ENCODE data around the gene ZNF385C.

ZNF385C gene

DNA sequence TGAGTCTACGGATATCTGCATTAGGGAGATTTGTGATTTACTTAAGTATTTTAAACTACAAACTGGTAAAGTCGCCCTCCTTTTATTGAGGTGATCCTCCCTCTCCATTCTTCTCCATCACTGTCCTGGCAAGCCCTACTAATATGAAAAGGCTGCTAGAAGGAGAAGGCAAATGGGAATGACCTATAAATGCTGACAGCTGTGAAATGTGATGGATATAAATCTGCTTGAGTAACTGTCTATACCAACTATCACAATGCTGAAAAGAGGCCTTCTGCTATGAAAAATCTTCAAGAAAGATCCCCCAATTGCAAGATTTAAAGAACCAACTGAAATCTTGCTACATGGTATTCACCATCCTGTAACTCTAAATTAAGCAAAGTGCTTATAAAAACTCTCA lies 96.5 kb downstream of the ZNF385C start:
- H3K9ac ChIP-seq (ENCODE audit: low read depth, low read length), result no peak overlapping the region
- H3K27me3 ChIP-seq (ENCODE audit: insufficient read depth, low read length), result no peaks in the 10 kb centered on the region
- H3K36me3 ChIP-seq (ENCODE audit: insufficient read depth, low read depth, low read length), result peaks cover 71% of the 10 kb centered on the region
- no peaks in the 10 kb centered on the region for H3K9me3 ChIP-seq (ENCODE audit: insufficient read depth, low read depth, low read length)
- no peak overlapping the region for H3K27ac ChIP-seq (ENCODE audit: low read length)
- no peak overlapping the region for H3K4me3 ChIP-seq (ENCODE audit: low read length)
- H3K4me1 ChIP-seq (ENCODE audit: insufficient read depth, low read length), result no peaks in the 10 kb centered on the region

DNA sequence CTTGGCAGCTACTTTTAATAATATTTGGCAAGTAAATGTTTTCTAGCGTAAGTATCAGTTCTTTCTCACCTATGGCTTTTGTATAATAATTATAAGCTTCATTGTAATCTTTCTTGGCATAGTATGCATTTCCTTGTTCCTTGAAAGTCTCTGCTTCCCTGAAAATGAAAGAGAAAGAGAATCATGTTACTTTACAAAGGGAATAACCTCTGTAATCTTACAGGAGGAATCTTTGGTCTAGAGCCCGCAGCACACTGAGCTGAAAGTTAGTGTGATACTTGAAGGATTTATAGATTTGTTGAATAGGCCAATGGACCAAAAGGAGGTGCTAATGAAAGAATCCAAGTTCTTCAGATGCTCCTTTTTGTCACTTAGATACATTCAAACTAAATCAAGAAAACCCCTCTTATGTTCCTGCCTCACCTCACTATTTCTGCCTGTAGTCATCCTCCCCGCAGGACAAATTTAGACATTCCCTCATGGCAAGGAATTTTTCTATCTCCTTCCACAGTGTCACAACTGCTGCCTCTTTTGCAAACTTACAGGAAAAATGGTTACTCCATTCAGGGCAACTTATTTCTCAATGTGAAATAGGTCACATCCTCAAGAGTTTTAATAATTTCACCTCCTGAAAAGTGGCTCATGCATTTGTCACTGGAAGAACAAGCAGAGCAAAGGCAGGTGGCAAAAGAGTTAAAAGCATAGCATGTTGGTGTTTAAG lies 97.7 kb downstream of the ZNF385C start:
- no peaks in the 10 kb centered on the region for H3K4me1 ChIP-seq (ENCODE audit: insufficient read depth, low read length)
- H3K27ac ChIP-seq (ENCODE audit: low read length), result no peak overlapping the region
- no peak overlapping the region for H3K9ac ChIP-seq (ENCODE audit: low read depth, low read length)
- H3K36me3 ChIP-seq (ENCODE audit: insufficient read depth, low read depth, low read length), result peaks cover 82% of the 10 kb centered on the region
- no peaks in the 10 kb centered on the region for H3K27me3 ChIP-seq (ENCODE audit: insufficient read depth, low read length)
- H3K4me3 ChIP-seq (ENCODE audit: low read length), result no peak overlapping the region
- no peaks in the 10 kb centered on the region for H3K9me3 ChIP-seq (ENCODE audit: insufficient read depth, low read depth, low read length)

DNA sequence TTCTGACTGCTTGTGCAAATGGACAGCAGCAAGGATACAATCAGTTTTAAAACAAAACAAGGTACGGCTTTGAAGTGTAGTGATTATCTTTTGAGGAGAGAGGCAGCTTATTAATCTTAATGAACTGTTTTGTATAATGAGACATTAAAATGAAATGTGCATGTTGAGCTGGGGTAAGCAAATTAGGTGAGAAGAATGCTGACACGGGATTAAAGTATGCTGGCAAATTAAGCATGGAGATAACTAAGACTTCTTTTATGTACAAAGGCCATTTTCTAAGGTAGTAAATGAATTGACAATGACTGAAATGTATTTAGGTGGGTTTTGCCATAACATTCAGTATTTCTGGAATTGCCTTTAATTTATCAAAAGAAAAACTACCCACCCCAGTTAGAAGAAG lies 99.8 kb downstream of the ZNF385C start:
- Histone ChIP-seq H3K9me3 (ENCODE audit: insufficient read depth, low read depth, low read length) (no peaks in the 10 kb centered on the region), H3K36me3 (ENCODE audit: insufficient read depth, low read depth, low read length) (peaks cover 91% of the 10 kb centered on the region), H3K27me3 (ENCODE audit: insufficient read depth, low read length) (no peaks in the 10 kb centered on the region), H3K4me1 (ENCODE audit: insufficient read depth, low read length) (no peaks in the 10 kb centered on the region), H3K9ac (ENCODE audit: low read depth, low read length) (no peak overlapping the region), H3K27ac (ENCODE audit: low read length) (no peak overlapping the region), H3K4me3 (ENCODE audit: low read length) (no peak overlapping the region)

DNA sequence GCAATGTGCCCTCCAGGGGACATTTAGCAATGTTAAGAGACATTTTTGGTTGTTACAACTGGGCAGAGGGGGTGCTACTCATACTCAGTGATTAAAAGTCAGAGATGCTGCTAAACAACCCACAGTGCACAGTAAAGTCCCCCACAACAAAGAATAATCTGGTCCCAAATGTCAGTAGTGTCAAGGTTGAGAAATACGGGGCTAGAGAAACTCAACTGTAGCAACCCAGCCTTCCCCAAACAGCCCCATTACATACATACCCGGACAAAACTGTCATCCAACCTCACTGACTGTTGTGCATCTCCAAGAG lies 101.5 kb downstream of the ZNF385C start:
- Histone ChIP-seq H3K9me3 (ENCODE audit: insufficient read depth, low read depth, low read length) (no peaks in the 10 kb centered on the region), H3K27me3 (ENCODE audit: insufficient read depth, low read length) (no peaks in the 10 kb centered on the region), H3K4me3 (ENCODE audit: low read length) (no peak overlapping the region), H3K27ac (ENCODE audit: low read length) (no peak overlapping the region), H3K36me3 (ENCODE audit: insufficient read depth, low read depth, low read length) (peaks cover 91% of the 10 kb centered on the region), H3K4me1 (ENCODE audit: insufficient read depth, low read length) (no peaks in the 10 kb centered on the region), H3K9ac (ENCODE audit: low read depth, low read length) (no peak overlapping the region)

DNA sequence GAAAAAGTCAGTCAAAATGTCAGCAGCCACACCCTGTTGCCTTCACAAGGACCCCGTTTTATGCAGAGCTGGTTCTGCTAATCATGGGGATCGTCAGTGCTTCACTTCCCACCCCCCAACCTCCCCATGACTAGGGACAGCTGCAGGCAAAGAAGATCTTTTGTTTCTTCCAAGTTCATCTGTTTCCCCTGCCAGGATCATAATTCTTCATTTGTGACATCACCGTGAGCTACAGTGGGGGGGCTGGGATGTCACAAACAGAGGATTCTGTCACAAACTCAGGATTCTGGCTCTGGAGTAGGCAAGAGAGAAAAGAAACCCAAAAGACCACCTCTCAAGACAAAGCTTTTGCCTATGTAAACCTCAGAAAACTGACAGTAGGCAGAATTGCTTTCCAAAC lies 105.7 kb downstream of the ZNF385C start:
- Histone ChIP-seq H3K27ac (ENCODE audit: low read length) (no peak overlapping the region), H3K9ac (ENCODE audit: low read depth, low read length) (no peak overlapping the region), H3K27me3 (ENCODE audit: insufficient read depth, low read length) (no peaks in the 10 kb centered on the region), H3K9me3 (ENCODE audit: insufficient read depth, low read depth, low read length) (no peaks in the 10 kb centered on the region), H3K36me3 (ENCODE audit: insufficient read depth, low read depth, low read length) (peaks cover 96% of the 10 kb centered on the region), H3K4me1 (ENCODE audit: insufficient read depth, low read length) (no peaks in the 10 kb centered on the region), H3K4me3 (ENCODE audit: low read length) (no peak overlapping the region)

DNA sequence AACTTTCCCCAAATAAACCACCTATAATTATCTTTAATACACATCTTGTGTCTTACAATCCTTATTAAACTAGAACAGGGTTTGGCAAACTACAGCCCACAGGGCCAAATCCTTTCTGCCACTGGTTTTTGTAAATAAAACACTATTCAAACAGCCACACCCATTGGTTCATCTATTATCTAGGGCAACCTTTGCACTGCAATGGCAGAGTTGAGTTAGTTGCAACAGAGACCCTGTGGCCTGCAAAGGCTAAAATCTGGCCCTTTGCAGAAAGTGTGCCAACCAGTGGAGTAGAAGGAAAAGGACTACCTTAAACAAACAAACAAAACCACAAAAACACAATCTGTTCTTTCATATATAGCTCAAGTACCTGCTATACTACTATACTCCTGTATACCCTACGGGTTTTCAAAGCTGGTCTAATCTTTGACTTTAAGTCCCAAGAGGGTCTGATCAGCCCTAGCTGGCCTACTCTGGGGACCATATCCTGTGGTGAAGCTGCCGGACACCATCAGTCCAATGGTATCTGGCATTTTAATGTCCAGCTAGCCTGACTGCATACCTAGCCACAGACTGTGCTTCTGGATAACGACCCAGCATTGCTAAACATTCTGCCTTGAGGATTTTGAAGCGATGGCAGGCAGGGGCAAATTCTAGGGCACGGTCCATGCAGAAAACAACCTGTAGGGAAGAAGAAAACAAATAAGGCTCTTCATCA lies 108.4 kb downstream of the ZNF385C start:
- no peaks in the 10 kb centered on the region for H3K27me3 ChIP-seq (ENCODE audit: insufficient read depth, low read length)
- H3K36me3 ChIP-seq (ENCODE audit: insufficient read depth, low read depth, low read length), result peaks cover 96% of the 10 kb centered on the region
- H3K9ac ChIP-seq (ENCODE audit: low read depth, low read length), result no peak overlapping the region
- H3K4me3 ChIP-seq (ENCODE audit: low read length), result no peak overlapping the region
- no peaks in the 10 kb centered on the region for H3K4me1 ChIP-seq (ENCODE audit: insufficient read depth, low read length)
- H3K27ac ChIP-seq (ENCODE audit: low read length), result no peak overlapping the region
- H3K9me3 ChIP-seq (ENCODE audit: insufficient read depth, low read depth, low read length), result no peaks in the 10 kb centered on the region

DNA sequence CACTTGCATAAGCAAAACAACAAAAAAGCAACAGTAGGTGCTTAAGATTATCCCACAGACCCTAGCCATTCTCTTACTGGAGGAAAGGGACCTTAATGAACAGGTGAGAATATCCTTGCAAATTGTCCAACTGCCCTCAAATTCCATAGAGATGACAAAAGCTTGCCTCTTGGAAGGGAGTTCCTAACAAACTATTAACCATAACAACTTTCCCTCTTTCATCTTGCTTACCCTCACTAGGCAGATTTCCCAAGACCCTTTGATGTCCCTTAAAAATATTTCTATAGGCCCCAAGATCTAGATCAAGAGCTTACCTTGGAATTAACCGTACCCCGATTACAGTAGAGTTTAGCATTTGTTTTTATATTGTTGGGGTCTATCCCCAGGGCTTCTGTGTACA lies 109.9 kb downstream of the ZNF385C start:
- peaks cover 97% of the 10 kb centered on the region for H3K36me3 ChIP-seq (ENCODE audit: insufficient read depth, low read depth, low read length)
- no peaks in the 10 kb centered on the region for H3K27me3 ChIP-seq (ENCODE audit: insufficient read depth, low read length)
- no peak overlapping the region for H3K9ac ChIP-seq (ENCODE audit: low read depth, low read length)
- no peaks in the 10 kb centered on the region for H3K4me1 ChIP-seq (ENCODE audit: insufficient read depth, low read length)
- no peaks in the 10 kb centered on the region for H3K9me3 ChIP-seq (ENCODE audit: insufficient read depth, low read depth, low read length)
- no peak overlapping the region for H3K27ac ChIP-seq (ENCODE audit: low read length)
- H3K4me3 ChIP-seq (ENCODE audit: low read length), result no peak overlapping the region

DNA sequence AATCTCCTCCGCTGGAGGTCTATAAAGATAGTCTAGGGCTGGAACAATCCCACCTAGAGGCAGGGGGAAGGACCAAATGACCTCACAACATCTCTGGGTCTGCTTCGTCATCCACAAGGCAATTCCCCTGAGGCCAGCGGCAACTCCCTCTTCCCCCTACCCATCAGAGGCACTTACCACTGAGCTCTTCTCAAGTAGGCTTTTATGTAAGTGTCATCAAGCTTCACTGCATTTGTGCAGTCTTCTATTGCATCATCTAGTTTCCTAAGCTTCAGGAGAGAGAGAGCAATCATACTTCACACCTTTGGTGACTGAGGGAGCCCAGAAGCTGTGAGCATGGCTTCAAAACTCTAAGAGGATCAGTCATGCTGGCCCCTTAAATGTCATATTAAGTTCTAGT lies 110.6 kb downstream of the ZNF385C start:
- Histone ChIP-seq H3K9ac (ENCODE audit: low read depth, low read length) (no peak overlapping the region), H3K4me1 (ENCODE audit: insufficient read depth, low read length) (no peaks in the 10 kb centered on the region), H3K27ac (ENCODE audit: low read length) (no peak overlapping the region), H3K27me3 (ENCODE audit: insufficient read depth, low read length) (no peaks in the 10 kb centered on the region), H3K36me3 (ENCODE audit: insufficient read depth, low read depth, low read length) (peaks cover 97% of the 10 kb centered on the region), H3K9me3 (ENCODE audit: insufficient read depth, low read depth, low read length) (no peaks in the 10 kb centered on the region), H3K4me3 (ENCODE audit: low read length) (no peak overlapping the region)

DNA sequence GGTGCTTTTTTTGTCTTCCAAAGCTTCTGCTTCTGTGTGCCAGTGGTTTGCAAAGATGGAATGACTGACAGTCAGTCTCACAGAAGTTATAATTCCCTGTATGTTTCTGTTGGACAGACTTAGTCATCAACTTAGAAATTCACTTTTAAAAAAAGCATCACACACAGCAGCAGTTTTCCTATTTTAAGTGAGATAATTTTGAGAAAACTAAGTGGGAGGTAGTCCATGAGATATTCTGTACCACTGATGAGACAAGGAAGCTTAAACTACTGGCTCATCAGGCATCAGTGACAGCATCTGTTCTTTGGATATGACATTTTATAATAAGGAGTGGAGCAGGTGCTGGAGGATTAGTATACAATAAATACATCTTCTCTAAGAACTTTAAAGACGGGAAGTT lies 111.6 kb downstream of the ZNF385C start:
- Histone ChIP-seq H3K4me1 (ENCODE audit: insufficient read depth, low read length) (no peaks in the 10 kb centered on the region), H3K9ac (ENCODE audit: low read depth, low read length) (no peak overlapping the region), H3K9me3 (ENCODE audit: insufficient read depth, low read depth, low read length) (no peaks in the 10 kb centered on the region), H3K27me3 (ENCODE audit: insufficient read depth, low read length) (no peaks in the 10 kb centered on the region), H3K4me3 (ENCODE audit: low read length) (no peak overlapping the region), H3K36me3 (ENCODE audit: insufficient read depth, low read depth, low read length) (peaks cover 97% of the 10 kb centered on the region), H3K27ac (ENCODE audit: low read length) (no peak overlapping the region)

DNA sequence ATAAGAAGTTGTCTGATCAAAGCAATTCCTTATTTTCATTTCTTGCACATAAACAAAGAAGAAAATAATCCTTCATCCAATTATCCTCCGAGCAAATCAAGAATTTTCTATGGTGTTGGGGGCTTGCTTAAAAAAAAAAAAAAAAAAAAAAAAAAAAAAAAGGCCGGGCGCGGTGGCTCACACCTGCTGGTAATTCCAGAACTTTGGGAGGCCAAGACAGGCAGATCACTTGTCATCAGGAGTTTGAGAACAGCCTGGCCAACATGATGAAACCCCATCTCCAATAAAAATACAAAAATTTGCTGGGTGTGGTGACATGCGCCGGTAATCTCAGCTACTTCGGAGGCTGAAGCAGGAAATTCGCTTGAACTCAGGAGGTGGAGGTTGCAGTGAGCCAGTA lies 112.4 kb downstream of the ZNF385C start:
- Histone ChIP-seq H3K9me3 (ENCODE audit: insufficient read depth, low read depth, low read length) (no peaks in the 10 kb centered on the region), H3K27ac (ENCODE audit: low read length) (no peak overlapping the region), H3K4me1 (ENCODE audit: insufficient read depth, low read length) (no peaks in the 10 kb centered on the region), H3K27me3 (ENCODE audit: insufficient read depth, low read length) (no peaks in the 10 kb centered on the region), H3K36me3 (ENCODE audit: insufficient read depth, low read depth, low read length) (peaks cover 97% of the 10 kb centered on the region), H3K4me3 (ENCODE audit: low read length) (no peak overlapping the region), H3K9ac (ENCODE audit: low read depth, low read length) (no peak overlapping the region)

DNA sequence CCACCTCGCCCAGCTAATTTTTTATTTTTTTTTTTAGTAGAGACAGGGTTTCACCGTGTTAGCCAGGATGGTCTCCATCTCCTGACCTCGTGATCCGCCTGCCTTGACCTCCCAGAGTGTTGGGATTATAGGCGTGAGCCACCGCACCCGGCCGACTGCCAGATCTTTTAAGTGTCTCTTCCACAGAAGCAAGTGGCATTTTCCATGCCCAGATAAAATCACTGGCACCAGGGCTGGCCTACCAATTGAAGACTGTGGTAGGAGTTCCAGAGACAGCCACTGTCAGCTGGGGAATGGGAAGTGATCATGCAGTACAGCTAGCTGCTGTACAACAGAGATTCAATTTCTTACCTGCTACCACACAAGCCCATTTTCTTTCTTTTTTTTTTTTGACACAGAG lies 113.8 kb downstream of the ZNF385C start:
- H3K9me3 ChIP-seq (ENCODE audit: insufficient read depth, low read depth, low read length), result no peaks in the 10 kb centered on the region
- no peak overlapping the region for H3K27ac ChIP-seq (ENCODE audit: low read length)
- H3K36me3 ChIP-seq (ENCODE audit: insufficient read depth, low read depth, low read length), result peaks cover 96% of the 10 kb centered on the region
- no peak overlapping the region for H3K9ac ChIP-seq (ENCODE audit: low read depth, low read length)
- no peaks in the 10 kb centered on the region for H3K27me3 ChIP-seq (ENCODE audit: insufficient read depth, low read length)
- no peaks in the 10 kb centered on the region for H3K4me1 ChIP-seq (ENCODE audit: insufficient read depth, low read length)
- no peak overlapping the region for H3K4me3 ChIP-seq (ENCODE audit: low read length)

DNA sequence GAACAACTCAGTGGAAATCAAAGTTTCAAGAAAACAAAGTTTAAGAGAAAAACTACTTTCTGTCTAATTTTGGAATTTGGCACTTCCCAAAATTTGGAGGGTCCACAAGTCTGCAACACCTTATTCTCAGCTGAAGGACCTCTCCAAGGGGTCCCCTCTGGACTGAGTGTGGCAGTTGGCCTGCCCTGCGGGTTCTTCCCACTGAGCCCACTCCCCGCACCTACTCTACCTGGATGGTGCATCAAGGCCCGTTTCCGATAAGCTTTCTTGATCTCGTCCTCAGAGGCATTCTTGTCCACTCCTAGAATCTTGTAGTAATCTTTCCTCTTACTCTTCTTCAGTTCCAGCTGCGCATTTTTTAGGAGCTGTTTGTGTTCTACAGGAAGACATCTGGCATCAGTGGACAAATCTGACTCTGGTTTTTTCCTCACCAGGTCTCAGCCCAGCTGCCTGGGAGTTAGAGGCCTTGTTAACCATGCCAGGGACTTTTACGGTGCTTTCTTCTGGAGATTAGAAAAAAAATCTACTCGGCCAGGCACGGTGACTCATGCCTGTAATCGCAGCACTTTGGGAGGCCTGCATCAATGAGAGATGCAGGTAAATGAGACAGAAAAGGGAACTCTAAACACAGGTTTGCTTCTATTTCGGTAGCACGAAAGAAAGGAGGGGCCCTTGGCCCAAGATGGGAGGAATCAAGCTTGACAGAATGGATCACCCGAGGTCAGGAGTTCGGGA lies 116.1 kb downstream of the ZNF385C start:
- no peak overlapping the region for H3K27ac ChIP-seq (ENCODE audit: low read length)
- no peak overlapping the region for H3K9ac ChIP-seq (ENCODE audit: low read depth, low read length)
- H3K9me3 ChIP-seq (ENCODE audit: insufficient read depth, low read depth, low read length), result no peaks in the 10 kb centered on the region
- no peaks in the 10 kb centered on the region for H3K27me3 ChIP-seq (ENCODE audit: insufficient read depth, low read length)
- H3K4me1 ChIP-seq (ENCODE audit: insufficient read depth, low read length), result no peaks in the 10 kb centered on the region
- H3K4me3 ChIP-seq (ENCODE audit: low read length), result no peak overlapping the region
- peaks cover 92% of the 10 kb centered on the region for H3K36me3 ChIP-seq (ENCODE audit: insufficient read depth, low read depth, low read length)
